DOHH2 (cell line): ENCODE results near the gene DMBT1.

ENCODE experiments used
- H3F3A ChIP-seq: fragments of 200-600 bp; sonication (generic), shearing (Covaris generic); 2 replicates; pipeline ENCODE4 v1.6.0; 2016; ENCODE audit warnings: antibody characterized with exemption, mild to moderate bottlenecking; ENCODE audit not compliant: control insufficient read depth, insufficient read depth
- H3K27ac ChIP-seq: fragments of 200-600 bp; sonication (generic); 2 replicates; pipeline ENCODE4 v1.5.1; 2014; ENCODE audit warnings: low read depth, mild to moderate bottlenecking, low read length, moderate library complexity
- H3K27me3 ChIP-seq: fragments of 200-600 bp; sonication (generic); 2 replicates; pipeline ENCODE4 v1.6.1; 2014; ENCODE audit warnings: mild to moderate bottlenecking, low read length, mixed read lengths; ENCODE audit not compliant: control insufficient read depth
- H3K36me3 ChIP-seq: fragments of 200-600 bp; sonication (generic); 2 replicates; pipeline ENCODE4 v1.6.1; 2014; ENCODE audit warnings: mild to moderate bottlenecking, low read length, moderate library complexity, mixed read lengths; ENCODE audit not compliant: control insufficient read depth
- H3K4me1 ChIP-seq: fragments of 200-600 bp; sonication (generic); 2 replicates; pipeline ENCODE4 v1.6.1; 2014; ENCODE audit warnings: mild to moderate bottlenecking, low read length, mixed read lengths; ENCODE audit not compliant: control insufficient read depth
- H3K4me2 ChIP-seq: fragments of 200-600 bp; sonication (generic); 2 replicates; pipeline ENCODE4 v1.6.0; 2014; ENCODE audit warnings: mild to moderate bottlenecking, low read length, moderate library complexity
- H3K4me3 ChIP-seq: fragments of 200-600 bp; sonication (generic); 2 replicates; pipeline ENCODE4 v1.5.1; 2014; ENCODE audit warnings: mild to moderate bottlenecking, low read length, mixed read lengths
- H3K79me2 ChIP-seq: fragments of 200-600 bp; sonication (generic); 2 replicates; pipeline ENCODE4 v1.6.1; 2014; ENCODE audit warnings: mild to moderate bottlenecking, low read length, mixed read lengths; ENCODE audit not compliant: control insufficient read depth
- H3K9me2 ChIP-seq: fragments of 200-600 bp; sonication (generic); replicated peaks from 2 replicates; pipeline ENCODE4 v1.6.1; 2014; ENCODE audit warnings: mild to moderate bottlenecking, low read length, mixed read lengths; ENCODE audit not compliant: control insufficient read depth
- H3K9me3 ChIP-seq: fragments of 200-600 bp; sonication (generic); 2 replicates; pipeline ENCODE4 v1.6.1; 2014; ENCODE audit warnings: antibody characterized with exemption, low read length, mixed read lengths; ENCODE audit not compliant: control insufficient read depth, insufficient read depth
- H4K20me1 ChIP-seq: fragments of 200-600 bp; sonication (generic); 2 replicates; pipeline ENCODE4 v1.6.0; 2014; ENCODE audit warnings: low read depth, mild to moderate bottlenecking, antibody characterized with exemption, low read length, moderate library complexity; ENCODE audit not compliant: control insufficient read depth, insufficient read depth
- EZH2phosphoT487 ChIP-seq: fragments of 200-600 bp; sonication (generic); IDR thresholded peaks from 2 replicates; pipeline ENCODE4 v1.6.1; 2017; ENCODE audit warnings: borderline replicate concordance, mild to moderate bottlenecking, antibody characterized with exemption, low read length, moderate library complexity, mixed read lengths
- TF ChIP-seq, protein P1 (sequence below): fragments of 200-600 bp; sonication (generic); IDR thresholded peaks from one replicate; pipeline ENCODE4 v1.5.1; 2014; ENCODE audit warnings: antibody characterized with exemption, mild to moderate bottlenecking, low read depth, low read length; ENCODE audit not compliant: poor library complexity, severe bottlenecking

DMBT1 gene

DNA sequence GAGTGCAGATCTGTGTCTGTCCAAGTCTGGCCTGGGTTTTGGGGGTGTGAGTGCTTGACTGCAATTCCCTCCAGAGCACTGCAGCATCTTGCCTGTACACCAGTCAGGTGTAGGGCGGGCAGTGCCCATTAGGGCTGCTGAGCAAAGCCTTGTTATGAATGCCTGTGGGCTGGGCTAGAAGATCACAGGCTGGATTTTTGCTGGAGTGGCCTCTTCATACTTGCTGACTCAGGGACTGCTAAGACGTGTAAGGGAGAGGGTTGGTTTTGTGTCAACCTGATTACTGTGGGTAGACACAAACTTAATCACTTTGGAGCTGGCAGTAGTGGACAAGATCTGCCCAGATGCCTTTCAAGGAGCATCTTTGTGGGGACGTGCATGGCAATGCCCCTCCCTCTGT lies 29.6 kb downstream of the DMBT1 start:
- no peak overlapping the region for H3K4me3 ChIP-seq
- no peaks in the 10 kb centered on the region for H3K9me2 ChIP-seq
- TF ChIP-seq, protein P1, sequence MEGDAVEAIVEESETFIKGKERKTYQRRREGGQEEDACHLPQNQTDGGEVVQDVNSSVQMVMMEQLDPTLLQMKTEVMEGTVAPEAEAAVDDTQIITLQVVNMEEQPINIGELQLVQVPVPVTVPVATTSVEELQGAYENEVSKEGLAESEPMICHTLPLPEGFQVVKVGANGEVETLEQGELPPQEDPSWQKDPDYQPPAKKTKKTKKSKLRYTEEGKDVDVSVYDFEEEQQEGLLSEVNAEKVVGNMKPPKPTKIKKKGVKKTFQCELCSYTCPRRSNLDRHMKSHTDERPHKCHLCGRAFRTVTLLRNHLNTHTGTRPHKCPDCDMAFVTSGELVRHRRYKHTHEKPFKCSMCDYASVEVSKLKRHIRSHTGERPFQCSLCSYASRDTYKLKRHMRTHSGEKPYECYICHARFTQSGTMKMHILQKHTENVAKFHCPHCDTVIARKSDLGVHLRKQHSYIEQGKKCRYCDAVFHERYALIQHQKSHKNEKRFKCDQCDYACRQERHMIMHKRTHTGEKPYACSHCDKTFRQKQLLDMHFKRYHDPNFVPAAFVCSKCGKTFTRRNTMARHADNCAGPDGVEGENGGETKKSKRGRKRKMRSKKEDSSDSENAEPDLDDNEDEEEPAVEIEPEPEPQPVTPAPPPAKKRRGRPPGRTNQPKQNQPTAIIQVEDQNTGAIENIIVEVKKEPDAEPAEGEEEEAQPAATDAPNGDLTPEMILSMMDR = no peak
- TF ChIP-seq EZH2phosphoT487 = no peak
- H3K4me2 ChIP-seq = no peak overlapping the region
- H3K27ac ChIP-seq = no peak overlapping the region
- H3K27me3 ChIP-seq = no peaks in the 10 kb centered on the region
- H3K4me1 ChIP-seq = no peaks in the 10 kb centered on the region
- H3K79me2 ChIP-seq = no peaks in the 10 kb centered on the region
- no peaks in the 10 kb centered on the region for H3K9me3 ChIP-seq
- H4K20me1 ChIP-seq = no peaks in the 10 kb centered on the region
- H3F3A ChIP-seq = no peaks in the 10 kb centered on the region
- H3K36me3 ChIP-seq = no peaks in the 10 kb centered on the region

DNA sequence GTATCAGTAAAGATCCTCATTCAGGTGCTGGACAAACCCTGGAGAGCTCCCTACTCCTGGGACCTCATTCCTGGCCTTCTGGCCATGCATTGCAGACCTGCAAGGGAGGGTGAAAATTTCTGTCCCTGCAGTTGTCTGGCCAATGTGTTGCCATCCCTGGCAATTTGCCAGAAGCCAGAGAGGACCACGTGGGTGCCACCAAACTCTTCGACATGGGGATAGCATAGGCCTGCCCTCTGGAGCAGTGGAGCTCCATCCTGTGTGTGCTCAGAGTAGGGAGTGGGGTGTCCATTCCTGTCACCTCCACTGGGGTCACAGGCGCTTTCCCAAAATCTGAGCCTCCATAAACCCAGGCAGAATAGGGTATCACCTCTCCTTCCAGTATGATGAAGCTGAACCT lies 31.2 kb downstream of the DMBT1 start:
- no peaks in the 10 kb centered on the region for H3K9me2 ChIP-seq
- no peaks in the 10 kb centered on the region for H3F3A ChIP-seq
- H3K4me1 ChIP-seq = no peaks in the 10 kb centered on the region
- H3K4me2 ChIP-seq = no peak overlapping the region
- TF ChIP-seq, protein P1 = no peak
- no peak for TF ChIP-seq EZH2phosphoT487
- no peaks in the 10 kb centered on the region for H3K27me3 ChIP-seq
- H3K27ac ChIP-seq = no peak overlapping the region
- no peaks in the 10 kb centered on the region for H3K9me3 ChIP-seq
- H3K36me3 ChIP-seq = no peaks in the 10 kb centered on the region
- H3K4me3 ChIP-seq = no peak overlapping the region
- no peaks in the 10 kb centered on the region for H3K79me2 ChIP-seq
- no peaks in the 10 kb centered on the region for H4K20me1 ChIP-seq

DNA sequence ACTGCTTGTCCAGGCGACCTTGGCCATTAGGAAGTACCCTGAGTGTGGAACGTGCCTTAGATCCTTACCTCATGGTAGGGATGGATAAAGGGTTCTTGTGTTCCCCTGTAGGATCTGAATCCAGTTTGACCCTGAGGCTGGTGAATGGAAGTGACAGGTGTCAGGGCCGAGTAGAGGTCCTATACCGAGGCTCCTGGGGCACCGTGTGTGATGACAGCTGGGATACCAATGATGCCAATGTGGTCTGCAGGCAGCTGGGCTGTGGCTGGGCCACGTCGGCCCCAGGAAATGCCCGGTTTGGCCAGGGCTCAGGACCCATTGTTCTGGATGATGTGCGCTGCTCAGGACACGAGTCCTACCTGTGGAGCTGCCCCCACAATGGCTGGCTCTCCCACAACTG lies 31.6 kb downstream of the DMBT1 start:
- Histone ChIP-seq H3K4me3 (no peak overlapping the region), H3K4me2 (no peak overlapping the region), H3K27me3 (no peaks in the 10 kb centered on the region), H3K9me3 (no peaks in the 10 kb centered on the region), H3K36me3 (no peaks in the 10 kb centered on the region), H3K4me1 (no peaks in the 10 kb centered on the region), H4K20me1 (no peaks in the 10 kb centered on the region), H3K9me2 (no peaks in the 10 kb centered on the region), H3K27ac (no peak overlapping the region), H3F3A (no peaks in the 10 kb centered on the region), H3K79me2 (no peaks in the 10 kb centered on the region)
- no peak for TF ChIP-seq EZH2phosphoT487
- TF ChIP-seq, protein P1 = no peak
